ENCODE measurements around the gene PLAC8. TPM values are rescaled to one million over a fixed set of nuclear protein-coding genes. Genes with fewer than 3 reads are reported as not detected.
"Not testable (repeated sequence)": the region's sequence is repeated elsewhere in the genome, so short reads cannot be mapped to it uniquely, and the experiment has no call there.

PLAC8 gene
- total RNA-seq, 1 donor from 2014 or later = not detected

- Mint-ChIP-seq H3K36me3 (ENCODE audit: unreplicated experiment) (peaks cover 20% of the 10 kb centered on the region), H3K9me3 (ENCODE audit: unreplicated experiment) (no peaks in the 10 kb centered on the region), H3K4me1 (ENCODE audit: unreplicated experiment) (peaks cover 1% of the 10 kb centered on the region), H3K27ac (ENCODE audit: unreplicated experiment) (no peak overlapping the region), H3K4me3 (ENCODE audit: unreplicated experiment) (no peak overlapping the region), H3K27me3 (ENCODE audit: unreplicated experiment) (no peaks in the 10 kb centered on the region)
- no peak for DNase-seq (ENCODE audit: extremely low spot score, unreplicated experiment)
- TF ChIP-seq, protein P1, sequence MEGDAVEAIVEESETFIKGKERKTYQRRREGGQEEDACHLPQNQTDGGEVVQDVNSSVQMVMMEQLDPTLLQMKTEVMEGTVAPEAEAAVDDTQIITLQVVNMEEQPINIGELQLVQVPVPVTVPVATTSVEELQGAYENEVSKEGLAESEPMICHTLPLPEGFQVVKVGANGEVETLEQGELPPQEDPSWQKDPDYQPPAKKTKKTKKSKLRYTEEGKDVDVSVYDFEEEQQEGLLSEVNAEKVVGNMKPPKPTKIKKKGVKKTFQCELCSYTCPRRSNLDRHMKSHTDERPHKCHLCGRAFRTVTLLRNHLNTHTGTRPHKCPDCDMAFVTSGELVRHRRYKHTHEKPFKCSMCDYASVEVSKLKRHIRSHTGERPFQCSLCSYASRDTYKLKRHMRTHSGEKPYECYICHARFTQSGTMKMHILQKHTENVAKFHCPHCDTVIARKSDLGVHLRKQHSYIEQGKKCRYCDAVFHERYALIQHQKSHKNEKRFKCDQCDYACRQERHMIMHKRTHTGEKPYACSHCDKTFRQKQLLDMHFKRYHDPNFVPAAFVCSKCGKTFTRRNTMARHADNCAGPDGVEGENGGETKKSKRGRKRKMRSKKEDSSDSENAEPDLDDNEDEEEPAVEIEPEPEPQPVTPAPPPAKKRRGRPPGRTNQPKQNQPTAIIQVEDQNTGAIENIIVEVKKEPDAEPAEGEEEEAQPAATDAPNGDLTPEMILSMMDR (IDR thresholded peaks at IDR 0.05) = no peak
These were observed 67.6 kb downstream of the PLAC8 start for GRCh38 chr4:83046693-83047473.

- peaks cover 5% of the 10 kb centered on the region for H3K36me3 Mint-ChIP-seq (ENCODE audit: unreplicated experiment)
- no peak overlapping the region for H3K4me3 Mint-ChIP-seq (ENCODE audit: unreplicated experiment)
- no peaks in the 10 kb centered on the region for H3K27me3 Mint-ChIP-seq (ENCODE audit: unreplicated experiment)
- no peak for DNase-seq (ENCODE audit: extremely low spot score, unreplicated experiment)
- H3K27ac Mint-ChIP-seq (ENCODE audit: unreplicated experiment) = no peak overlapping the region
- TF ChIP-seq, protein P1 (IDR thresholded peaks at IDR 0.05) = no peak
- H3K9me3 Mint-ChIP-seq (ENCODE audit: unreplicated experiment) = no peaks in the 10 kb centered on the region
- H3K4me1 Mint-ChIP-seq (ENCODE audit: unreplicated experiment) = peaks cover 1% of the 10 kb centered on the region
These were observed 70.6 kb downstream of the PLAC8 start for GRCh38 chr4:83043801-83044407.

DNA sequence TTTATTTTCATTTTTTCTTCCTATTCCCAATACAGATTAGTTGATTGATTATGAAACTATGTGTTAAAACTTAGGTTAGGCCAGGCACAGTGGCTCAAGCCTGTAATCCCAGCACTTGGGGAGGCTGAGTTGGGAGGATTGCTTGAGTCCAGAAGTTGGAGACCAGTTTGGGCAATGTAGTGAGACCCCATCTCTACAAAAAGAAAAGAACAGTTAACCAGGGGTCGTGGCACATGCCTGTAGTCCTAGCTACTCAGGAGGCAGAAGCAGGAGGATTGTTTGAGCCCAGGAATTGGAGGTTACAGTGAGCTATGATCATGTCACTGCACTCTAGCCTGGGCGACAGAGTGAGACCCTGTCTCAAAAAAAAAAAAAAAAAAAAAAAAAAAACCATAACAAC is 71.4 kb downstream of the PLAC8 start:
- not testable (repeated sequence) for DNase-seq (ENCODE audit: extremely low spot score, unreplicated experiment); H3K4me1 Mint-ChIP-seq (ENCODE audit: unreplicated experiment); H3K27ac Mint-ChIP-seq (ENCODE audit: unreplicated experiment); H3K4me3 Mint-ChIP-seq (ENCODE audit: unreplicated experiment); H3K36me3 Mint-ChIP-seq (ENCODE audit: unreplicated experiment); H3K9me3 Mint-ChIP-seq (ENCODE audit: unreplicated experiment); H3K27me3 Mint-ChIP-seq (ENCODE audit: unreplicated experiment)

GRCh38 chr4:83040269-83040668 is 74.3 kb downstream of the PLAC8 start:
- no peak overlapping the region for H3K27ac Mint-ChIP-seq (ENCODE audit: unreplicated experiment)
- no peaks in the 10 kb centered on the region for H3K9me3 Mint-ChIP-seq (ENCODE audit: unreplicated experiment)
- H3K27me3 Mint-ChIP-seq (ENCODE audit: unreplicated experiment) = no peaks in the 10 kb centered on the region
- H3K4me3 Mint-ChIP-seq (ENCODE audit: unreplicated experiment) = no peak overlapping the region
- H3K36me3 Mint-ChIP-seq (ENCODE audit: unreplicated experiment) = peaks cover 3% of the 10 kb centered on the region
- no peak for DNase-seq (ENCODE audit: extremely low spot score, unreplicated experiment)
- peaks cover 19% of the 10 kb centered on the region for H3K4me1 Mint-ChIP-seq (ENCODE audit: unreplicated experiment)
- TF ChIP-seq, protein P1 (IDR thresholded peaks at IDR 0.05) = no peak

Other genes with a start within 250 kb of the PLAC8 start
- gene SEC31A, start 223.6 kb downstream of the PLAC8 start, total RNA-seq = 360 and 377 TPM in 2 replicates
- 4.9 and 6.2 TPM in 2 replicates for gene THAP9, start 214.0 kb downstream of the PLAC8 start, total RNA-seq
- gene LIN54, start 103.9 kb downstream of the PLAC8 start, total RNA-seq = 12.6 TPM in 2 replicates
- gene COPS4, start 79.5 kb downstream of the PLAC8 start, total RNA-seq = 33.8 and 38.5 TPM in 2 replicates
- gene COQ2, start 170.1 kb upstream of the PLAC8 start, total RNA-seq = 13.1 and 13.5 TPM in 2 replicates
- gene HPSE, start 220.1 kb upstream of the PLAC8 start, total RNA-seq = 4.9 and 6.1 TPM in 2 replicates